OCI-LY7 (cell line): Measurements from ENCODE around the gene PROB1. TPM values are rescaled to one million over a fixed set of nuclear protein-coding genes. Genes with fewer than 3 reads are reported as not detected.

ENCODE experiments used
- BruUV-seq: library from RNA; stranded (reverse); fragments of 400-500 nt; replicated peaks from 2 replicates; lab custom pipeline; 2021; lab: Mats Ljungman, UMichigan
- CTCF ChIA-PET: fragments of 300-600 bp; sonication (Branson Sonifier 250); formaldehyde crosslinking; loops from one replicate; lab custom pipeline; 2022; ENCODE audit warnings: antibody characterized with exemption; ENCODE audit not compliant: unreplicated experiment; lab: Charles Lee
- POLR2A ChIA-PET: fragments of 300-600 bp; sonication (Branson Sonifier 250); formaldehyde crosslinking; loops from one replicate; lab custom pipeline; 2022; ENCODE audit warnings: antibody characterized with exemption; lab: Charles Lee
- DNase-seq: peaks from one replicate; pipeline ENCODE4 v3.0.0-alpha.2; 2015; ENCODE audit warnings: low spot score
- H2AFZ ChIP-seq: fragments of 200-600 bp; sonication (generic), shearing (Covaris generic); 2 replicates; pipeline ENCODE4 v1.6.1; 2014; ENCODE audit warnings: mild to moderate bottlenecking, antibody characterized with exemption, low read length, moderate library complexity
- H3K27ac ChIP-seq: fragments of 200-600 bp; sonication (generic); 2 replicates; pipeline ENCODE4 v1.5.1; 2014; ENCODE audit warnings: mixed run types, low read depth, mild to moderate bottlenecking, moderate library complexity, low read length, inconsistent platforms; ENCODE audit not compliant: poor library complexity, severe bottlenecking
- H3K36me3 ChIP-seq: fragments of 200-600 bp; sonication (generic); 2 replicates; pipeline ENCODE4 v1.6.1; 2014; ENCODE audit warnings: mild to moderate bottlenecking, antibody characterized with exemption, low read length, moderate library complexity, mixed read lengths; ENCODE audit not compliant: insufficient read depth
- H3K4me1 ChIP-seq: fragments of 200-600 bp; sonication (generic); 2 replicates; pipeline ENCODE4 v1.5.1; 2014; ENCODE audit warnings: mild to moderate bottlenecking, low read length; ENCODE audit not compliant: insufficient read depth, poor library complexity, severe bottlenecking
- H3K4me2 ChIP-seq: fragments of 200-600 bp; sonication (generic); 2 replicates; pipeline ENCODE4 v1.6.1; 2014; ENCODE audit warnings: mild to moderate bottlenecking, low read length
- H3K4me3 ChIP-seq: fragments of 200-600 bp; sonication (generic); 2 replicates; pipeline ENCODE4 v1.5.1; 2014; ENCODE audit warnings: mild to moderate bottlenecking, low read depth, low read length; ENCODE audit not compliant: poor library complexity, severe bottlenecking
- H3K79me2 ChIP-seq: fragments of 200-600 bp; sonication (generic); 2 replicates; pipeline ENCODE4 v1.6.1; 2016; ENCODE audit warnings: low read depth, mild to moderate bottlenecking, low read length, moderate library complexity, mixed read lengths; ENCODE audit not compliant: insufficient read depth
- H3K9me2 ChIP-seq: fragments of 200-600 bp; sonication (generic); 2 replicates; pipeline ENCODE4 v1.6.1; 2016; ENCODE audit warnings: mild to moderate bottlenecking, low read length, mixed read lengths; ENCODE audit not compliant: insufficient read depth
- H3K9me3 ChIP-seq: fragments of 200-600 bp; sonication (generic); 2 replicates; pipeline ENCODE4 v1.6.1; 2014; ENCODE audit warnings: mild to moderate bottlenecking, mixed run types, low read length, mixed read lengths
- H4K20me1 ChIP-seq: fragments of 200-600 bp; sonication (generic); 2 replicates; pipeline ENCODE4 v1.6.1; 2014; ENCODE audit warnings: mild to moderate bottlenecking, antibody characterized with exemption, low read length, moderate library complexity, mixed read lengths; ENCODE audit not compliant: insufficient read depth
- CTCF ChIP-seq: fragments of 200-600 bp; sonication (generic); conservative IDR thresholded peaks from 2 replicates; pipeline ENCODE4 v1.5.1; 2014; ENCODE audit warnings: mild to moderate bottlenecking, antibody characterized with exemption, low read length, moderate library complexity, mixed read lengths
- EZH2phosphoT487 ChIP-seq: fragments of 200-600 bp; sonication (generic); IDR thresholded peaks from 2 replicates; pipeline ENCODE4 v1.6.1; 2018; ENCODE audit warnings: low read depth, borderline replicate concordance, mild to moderate bottlenecking, mixed run types, antibody characterized with exemption, low read length, moderate library complexity, mixed read lengths
- intact Hi-C: fragments of 100-400 bp; cut with micrococcal nuclease; formaldehyde crosslinking; loops from one replicate; pipeline ENCODE4 v1.10.0; 2022; ENCODE audit not compliant: unreplicated experiment
- total RNA-seq, 2 experiments: library from RNA; depleted of rRNA in 1 of 2; stranded (reverse); fragments of >200 nt in 1 of 2; shearing (Covaris generic) in 1 of 2; gene quantifications; 2 replicates each; pipeline ENCODE4 v1.2.3, GENCODE V29; 2014 to 2022

Gene PROB1
- total RNA-seq, 2 experiments from 2014 or later: 4.6 to 5.9 TPM

GRCh38 chr5:139341689-139342422 is 53.0 kb downstream of the PROB1 start, which contains the start of gene PAIP2:
TSS of gene PAIP2 (plus strand) at chr5:139341854. CDS start at chr5:139363785, 21,931 bp downstream.
- peak within 1 kb of the TSS; percentile 86 for H2AFZ ChIP-seq
- peaks cover 25% of the 10 kb centered on the region for H3K36me3 ChIP-seq
- TSS peak; percentile 79 for BruUV-seq
- H3K27ac ChIP-seq: peak within 1 kb of the TSS; percentile 92
- peak within 1 kb of the TSS; percentile 97 for H3K4me2 ChIP-seq
- H4K20me1 ChIP-seq: peaks cover 18% of the 10 kb centered on the region; the same call in 1 of the 2 replicates
- H3K9me2 ChIP-seq: no peaks in the 10 kb centered on the region
- peaks cover 30% of the 10 kb centered on the region for H3K4me1 ChIP-seq
- peak within 1 kb of the TSS; percentile 88 for H3K4me3 ChIP-seq
- peak; percentile 97 for DNase-seq
- no peak for TF ChIP-seq EZH2phosphoT487
- TF ChIP-seq CTCF: peak; percentile 79
- ChIA-PET POLR2A (interaction anchor here (0.6 to 1.8 kb wide), 20 partner anchors 10 to 336 kb away, joined by 3 to 8 read pairs (median 4); partner anchors contain the start of genes MATR3 and MZB1), CTCF (interaction anchor here (0.8 kb wide), 1 partner anchor 50 kb away, joined by 3 read pairs; no protein-coding TSS in a partner anchor)
- peaks cover 46% of the 10 kb centered on the region for H3K79me2 ChIP-seq
- no peaks in the 10 kb centered on the region for H3K9me3 ChIP-seq
- intact Hi-C loops: loop anchor here (1.0 to 5.0 kb wide), 5 partner anchors 47 to 91 kb away; partner anchors contain the start of gene MZB1

GRCh38 chr5:139341187-139341688 is 53.7 kb downstream of the PROB1 start:
- Histone ChIP-seq H3K4me2 (peak overlapping the region; percentile 97), H2AFZ (peak overlapping the region; percentile 86), H3K79me2 (peaks cover 40% of the 10 kb centered on the region), H3K4me3 (peak overlapping the region; percentile 88), H3K27ac (peak overlapping the region; percentile 92), H3K36me3 (peaks cover 22% of the 10 kb centered on the region), H3K9me3 (no peaks in the 10 kb centered on the region), H3K4me1 (peaks cover 30% of the 10 kb centered on the region), H3K9me2 (no peaks in the 10 kb centered on the region), H4K20me1 (peaks cover 18% of the 10 kb centered on the region; the same call in 1 of the 2 replicates)
- ChIA-PET POLR2A (interaction anchor here (0.8 to 1.8 kb wide), 4 partner anchors 13 to 47 kb away, joined by 3 to 8 read pairs (median 5); partner anchors contain the start of gene MATR3), CTCF (interaction anchor here (0.5 to 0.8 kb wide), 3 partner anchors 8 to 120 kb away, joined by 3 to 10 read pairs (median 5); no protein-coding TSS in a partner anchor)
- BruUV-seq: no TSS peak
- no peak for TF ChIP-seq CTCF
- no peak for TF ChIP-seq EZH2phosphoT487
- no peak for DNase-seq
- intact Hi-C loops: loop anchor here (1.0 to 5.0 kb wide), 4 partner anchors 47 to 90 kb away; no protein-coding TSS in a partner anchor

Other genes with a start within 250 kb of the PROB1 start
- gene SIL1, start 196.7 kb downstream of the PROB1 start, total RNA-seq (2014; rRNA removed; shearing (Covaris generic)): 9.2 and 11.4 TPM in 2 replicates
- 22.8 and 25.8 TPM in 2 replicates for gene SIL1, start 196.7 kb downstream of the PROB1 start, total RNA-seq (2022)
- 205 and 276 TPM in 2 replicates for gene MATR3, start 101.4 kb downstream of the PROB1 start, total RNA-seq (2014; rRNA removed; shearing (Covaris generic))
- gene MATR3, start 101.4 kb downstream of the PROB1 start, total RNA-seq (2022): 270 and 274 TPM in 2 replicates
- gene PAIP2, start 53.2 kb downstream of the PROB1 start, total RNA-seq (2014; rRNA removed; shearing (Covaris generic)): 64.3 and 73.6 TPM in 2 replicates
- gene PAIP2, start 53.2 kb downstream of the PROB1 start, total RNA-seq (2022): 97.8 and 113 TPM in 2 replicates
- gene SLC23A1, start 11.8 kb downstream of the PROB1 start, total RNA-seq (2014; rRNA removed; shearing (Covaris generic)): 14.6 and 20.3 TPM in 2 replicates
- 63.1 and 67.9 TPM in 2 replicates for gene SLC23A1, start 11.8 kb downstream of the PROB1 start, total RNA-seq (2022)
- 1,014 and 1,052 TPM in 2 replicates for gene MZB1, start 5.2 kb downstream of the PROB1 start, total RNA-seq (2014; rRNA removed; shearing (Covaris generic))
- 727 and 819 TPM in 2 replicates for gene MZB1, start 5.2 kb downstream of the PROB1 start, total RNA-seq (2022)
- 12.0 and 12.4 TPM in 2 replicates for gene SPATA24, start 9.0 kb upstream of the PROB1 start, total RNA-seq (2014; rRNA removed; shearing (Covaris generic))
- gene SPATA24, start 9.0 kb upstream of the PROB1 start, total RNA-seq (2022): 9.4 and 10.8 TPM in 2 replicates
- 1.2 and 2.5 TPM in 2 replicates for gene DNAJC18, start 44.4 kb upstream of the PROB1 start, total RNA-seq (2014; rRNA removed; shearing (Covaris generic))
- 7.1 and 12.6 TPM in 2 replicates for gene DNAJC18, start 44.4 kb upstream of the PROB1 start, total RNA-seq (2022)
- gene ECSCR, start 67.6 kb upstream of the PROB1 start, total RNA-seq (2014; rRNA removed; shearing (Covaris generic)): not detected in 2 replicates
- not detected in 2 replicates for gene ECSCR, start 67.6 kb upstream of the PROB1 start, total RNA-seq (2022)
- not detected in 2 replicates for gene SMIM33, start 75.9 kb upstream of the PROB1 start, total RNA-seq (2014; rRNA removed; shearing (Covaris generic))
- not detected in 2 replicates for gene SMIM33, start 75.9 kb upstream of the PROB1 start, total RNA-seq (2022)
- not detected in 2 replicates for gene STING1, start 87.7 kb upstream of the PROB1 start, total RNA-seq (2014; rRNA removed; shearing (Covaris generic))
- 0.44 TPM in 1 of 2 replicates, not detected in the other for gene STING1, start 87.7 kb upstream of the PROB1 start, total RNA-seq (2022)
- gene UBE2D2, start 166.2 kb upstream of the PROB1 start, total RNA-seq (2014; rRNA removed; shearing (Covaris generic)): 102 and 145 TPM in 2 replicates
- 239 and 271 TPM in 2 replicates for gene UBE2D2, start 166.2 kb upstream of the PROB1 start, total RNA-seq (2022)